ENCODE measurements around the gene ZNHIT6.

The ZNHIT6 gene

GRCh38 chr1:85616736-85617135, 91.5 kb downstream of the ZNHIT6 start:
- no peak for DNase-seq

- no peak for DNase-seq
Measured at GRCh38 chr1:85616364-85616705, 91.9 kb downstream of the ZNHIT6 start.

GRCh38 chr1:85615586-85616363, 92.5 kb downstream of the ZNHIT6 start:
- DNase-seq, result no peak

DNA sequence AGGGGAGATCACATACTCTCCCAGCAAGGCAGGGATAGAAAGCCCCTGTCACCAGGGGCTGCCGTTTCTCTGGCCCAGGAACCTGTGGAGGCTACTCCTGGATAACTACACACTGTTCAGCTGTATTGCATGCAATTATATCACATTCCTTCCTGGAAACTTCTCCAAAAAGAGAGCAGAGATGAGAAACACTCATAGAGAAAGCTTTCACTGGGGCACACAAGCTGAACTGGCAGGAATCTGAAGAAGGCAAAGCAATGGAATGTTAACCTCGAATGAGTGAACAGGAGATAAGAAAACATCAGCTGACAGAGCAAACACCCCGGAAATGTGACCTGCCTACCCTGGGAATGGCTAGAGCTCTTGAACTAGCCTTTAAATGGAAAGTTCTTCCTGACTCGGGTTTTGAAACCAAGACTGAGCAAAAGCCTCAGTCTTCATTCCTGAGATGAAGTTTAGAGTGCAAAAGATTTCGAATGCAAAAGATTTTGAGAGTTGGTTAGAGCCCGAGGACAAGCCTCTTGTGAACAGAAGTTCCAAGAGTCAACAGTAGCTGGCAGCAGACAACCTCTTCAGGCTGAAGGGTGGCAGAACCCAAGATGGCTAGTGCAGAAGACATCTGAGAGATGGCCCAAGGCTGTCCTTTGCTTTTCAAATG, 95.4 kb downstream of the ZNHIT6 start:
- DNase-seq, result no peak

- DNase-seq, result no peak
Measured at GRCh38 chr1:85611856-85612255, 96.4 kb downstream of the ZNHIT6 start.

- DNase-seq, result no peak
Measured at GRCh38 chr1:85611425-85611824, 96.8 kb downstream of the ZNHIT6 start.

- DNase-seq, result no peak
Measured at GRCh38 chr1:85609976-85610375, 98.3 kb downstream of the ZNHIT6 start.

GRCh38 chr1:85608851-85609250, 99.4 kb downstream of the ZNHIT6 start:
- no peak for DNase-seq

GRCh38 chr1:85607921-85608265, 100.3 kb downstream of the ZNHIT6 start:
- no peak for DNase-seq

DNA sequence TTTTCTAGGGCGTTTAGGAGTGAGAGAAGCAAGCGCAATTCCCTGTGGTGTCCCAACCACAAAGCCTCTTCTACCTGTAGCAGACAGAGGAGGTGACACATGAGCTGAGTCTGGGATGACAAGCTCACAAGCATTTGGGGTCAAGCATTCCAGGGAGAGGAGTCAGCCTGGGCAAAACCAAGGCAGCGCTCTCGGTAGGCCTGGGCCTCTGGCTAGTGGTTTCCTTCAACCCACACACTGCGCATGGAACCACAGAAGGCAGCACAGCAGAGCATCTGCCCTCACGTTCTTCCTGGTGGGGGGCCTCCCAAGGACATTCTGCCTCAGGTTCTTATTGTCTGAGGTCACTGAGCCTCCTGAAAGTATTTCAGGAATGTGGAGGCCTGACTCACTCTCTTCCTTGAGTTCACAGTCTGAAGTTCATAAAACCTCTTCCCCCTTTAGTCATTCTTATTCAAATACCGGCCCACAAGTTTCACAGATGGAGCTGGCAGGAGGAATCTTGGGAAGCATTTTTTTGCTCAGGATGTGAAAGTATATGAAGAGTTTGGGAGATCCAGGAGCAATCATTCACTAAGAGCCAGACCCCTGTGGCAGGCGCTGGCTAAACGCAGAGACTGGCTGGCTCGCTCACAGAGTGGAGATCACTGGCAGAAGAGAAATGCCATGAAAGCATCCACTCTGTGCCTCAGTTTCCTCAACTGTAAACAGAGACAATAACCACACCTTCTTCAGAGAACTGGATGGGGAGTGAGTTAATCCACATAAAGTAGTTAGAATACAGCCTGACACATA, 100.9 kb downstream of the ZNHIT6 start:
- DNase-seq, result no peak

GRCh38 chr1:85606414-85606800, 101.8 kb downstream of the ZNHIT6 start:
- no peak for DNase-seq

DNA sequence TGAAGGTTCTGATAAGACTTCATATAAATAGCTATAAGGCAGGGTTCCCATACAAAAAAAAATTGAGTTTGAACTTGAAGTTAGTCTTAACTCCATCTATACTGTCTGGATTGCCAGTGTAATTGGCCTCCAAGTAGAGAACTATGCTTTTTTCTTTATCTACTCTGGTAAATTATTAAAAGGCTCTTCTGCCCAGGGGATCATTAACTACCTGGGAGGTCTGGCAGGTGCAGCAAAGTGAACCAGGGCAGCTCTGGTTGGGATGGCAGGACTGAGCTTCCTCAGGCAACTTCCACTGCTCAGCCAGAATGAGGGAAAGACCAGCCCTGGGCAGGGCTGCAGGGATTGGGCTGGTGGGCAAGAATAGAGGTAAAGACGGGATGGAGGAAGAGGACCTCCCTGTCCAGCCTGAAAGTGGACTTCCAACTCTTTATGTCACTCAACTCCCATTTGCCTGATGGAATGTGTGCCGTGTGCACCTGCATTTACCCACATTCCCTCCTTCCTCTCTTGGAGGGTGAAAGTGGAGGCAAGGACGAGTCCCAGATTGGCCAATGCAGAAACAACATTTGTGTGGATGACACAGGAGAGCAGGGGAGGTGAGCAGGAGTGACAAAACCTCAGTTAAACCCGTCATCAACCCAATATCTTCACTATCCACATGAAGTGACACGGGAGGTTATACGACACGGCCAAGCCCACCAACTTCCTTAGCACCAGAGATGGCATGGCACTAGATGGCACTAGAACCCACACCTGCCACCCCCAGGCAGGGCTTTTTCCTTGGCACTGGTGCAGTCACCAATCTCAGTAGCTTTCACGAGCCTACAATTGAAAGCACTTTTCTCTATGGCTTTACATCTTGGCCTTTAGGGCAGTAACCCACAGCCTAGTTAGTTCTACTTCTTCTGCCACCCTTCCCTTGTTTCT, 102.5 kb downstream of the ZNHIT6 start:
- DNase-seq, result no peak

GRCh38 chr1:85604298-85604997, 103.8 kb downstream of the ZNHIT6 start:
- no peak for DNase-seq

DNA sequence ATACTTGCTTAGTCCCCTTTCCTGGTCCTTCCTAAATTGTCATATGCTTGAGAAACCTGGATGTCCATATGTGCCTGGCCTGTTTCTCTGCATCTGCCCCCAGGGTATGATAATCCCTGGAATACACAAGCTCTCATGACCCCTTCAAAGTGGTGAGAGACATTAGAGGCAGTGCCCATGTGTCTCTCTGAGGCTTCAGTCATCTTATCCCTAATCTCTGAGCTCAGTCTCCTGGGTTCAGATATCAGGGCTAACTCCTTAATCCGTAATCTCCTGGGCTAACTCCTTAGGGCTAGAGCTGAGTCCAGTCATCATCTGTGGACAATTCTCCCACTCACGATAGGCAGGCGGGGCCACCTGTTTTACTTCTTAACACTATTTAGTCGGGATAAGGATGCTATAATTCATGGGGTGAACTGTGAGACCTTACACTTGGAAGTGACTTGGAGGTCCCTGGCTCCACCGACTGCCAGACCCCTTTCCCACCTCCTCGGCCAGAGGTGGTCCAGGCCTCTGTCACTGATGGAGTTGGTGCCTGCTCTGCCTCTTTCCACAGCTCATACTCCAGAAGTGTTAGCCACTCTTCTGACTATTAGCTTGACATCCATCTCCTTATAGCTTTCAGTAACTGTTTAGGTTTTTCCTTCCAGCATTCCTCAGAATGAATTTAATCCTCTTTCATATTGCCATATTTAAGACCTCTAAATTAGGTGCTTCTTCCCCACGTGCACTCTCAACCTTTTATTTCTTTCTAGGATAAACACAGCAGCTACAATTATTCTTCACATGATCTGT, 105.0 kb downstream of the ZNHIT6 start:
- DNase-seq, result no peak

DNA sequence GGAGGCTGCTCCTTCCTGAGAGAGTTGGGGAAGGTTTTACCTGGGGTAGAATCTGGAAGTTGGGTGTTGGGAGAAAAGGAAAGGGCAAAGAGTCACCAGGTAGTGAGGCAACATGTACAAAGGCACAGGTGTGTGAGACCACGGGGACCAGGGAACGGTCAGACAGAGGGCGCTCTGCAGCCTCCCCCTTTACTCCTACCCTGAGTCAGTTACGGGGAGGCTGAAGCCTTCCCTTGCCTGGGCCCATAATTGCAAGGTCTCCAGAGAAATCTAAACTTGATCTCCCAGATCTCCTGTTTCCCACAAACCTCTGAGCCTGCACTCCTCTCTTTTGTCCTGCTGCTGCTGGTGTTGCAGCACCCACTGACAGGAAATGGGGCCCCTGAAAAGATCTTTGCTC, 105.7 kb downstream of the ZNHIT6 start:
- DNase-seq, result no peak

GRCh38 chr1:85601901-85602300, 106.3 kb downstream of the ZNHIT6 start:
- DNase-seq, result no peak

GRCh38 chr1:85599681-85600080, 108.6 kb downstream of the ZNHIT6 start:
- DNase-seq, result no peak

All from NCI-H1694 (cell line).